AG09309 (cell line): ENCODE results near the gene FSCB.
"Not testable (repeated sequence)": the region's sequence is repeated elsewhere in the genome, so short reads cannot be mapped to it uniquely, and the experiment has no call there.

ENCODE experiments used
- DNase-seq: peaks from one replicate; pipeline ENCODE4 v3.0.0-alpha.2; 2010; ENCODE audit warnings: low read depth
- H3K4me3 ChIP-seq: 2 replicates; pipeline ENCODE4 v1.5.1; 2011; ENCODE audit warnings: mild to moderate bottlenecking, low read depth, low read length, moderate library complexity; ENCODE audit not compliant: control insufficient read depth
- CTCF ChIP-seq: IDR thresholded peaks from 2 replicates; pipeline ENCODE4 v1.5.1; 2011; ENCODE audit warnings: mild to moderate bottlenecking, low read depth, low read length, inconsistent platforms; ENCODE audit not compliant: insufficient read depth, control insufficient read depth; ENCODE audit errors: missing control alignments

Gene FSCB

GRCh38 chr14:44507183-44507582, at the start of gene FSCB:
FSCB (minus strand) TSS chr14:44507283; CDS start chr14:44506987, 296 bp downstream.
- H3K4me3 ChIP-seq: no peak within 1 kb of the TSS
- TF ChIP-seq CTCF: no peak
- DNase-seq: no peak

- TF ChIP-seq CTCF: no peak
- no peak for DNase-seq
These were observed 24.6 kb upstream of the FSCB start for GRCh38 chr14:44531658-44532057.

GRCh38 chr14:44530475-44530874, 23.4 kb upstream of the FSCB start:
- no peak for TF ChIP-seq CTCF
- no peak for DNase-seq

More at GRCh38 chr14:44531658-44532057, 24.6 kb upstream of the FSCB start:
- H3K4me3 ChIP-seq: no peak overlapping the region

GRCh38 chr14:44529026-44529425, 21.9 kb upstream of the FSCB start:
- peak; percentile 33 for DNase-seq
- no peak for TF ChIP-seq CTCF
- no peak overlapping the region for H3K4me3 ChIP-seq

More at GRCh38 chr14:44530475-44530874, 23.4 kb upstream of the FSCB start:
- H3K4me3 ChIP-seq: no peak overlapping the region

- H3K4me3 ChIP-seq: no peak overlapping the region
- DNase-seq: no peak
- no peak for TF ChIP-seq CTCF
These were observed 21.1 kb upstream of the FSCB start for GRCh38 chr14:44528180-44528579.

- H3K4me3 ChIP-seq: no peak overlapping the region
- DNase-seq: no peak
- no peak for TF ChIP-seq CTCF
These were observed 18.2 kb upstream of the FSCB start for GRCh38 chr14:44525237-44525636.

GRCh38 chr14:44515668-44516067, 8.6 kb upstream of the FSCB start:
- not testable (repeated sequence) for H3K4me3 ChIP-seq, DNase-seq
